K562 (cell line): Measurements from ENCODE around the gene SCN5A.

Experiments
- ATF6 ChIP-seq: sonication (generic); formaldehyde crosslinking; IDR thresholded peaks from 2 replicates; pipeline ENCODE4 v1.4.0; 2020; ENCODE audit warnings: mild to moderate bottlenecking, missing genetic modification reagents
- CBX1 ChIP-seq: sonication (generic); IDR thresholded peaks from 2 replicates; pipeline ENCODE4 v1.6.1; 2016; ENCODE audit warnings: antibody characterized with exemption, low read depth, mild to moderate bottlenecking
- IRF2 ChIP-seq: sonication (generic); formaldehyde crosslinking; IDR thresholded peaks from 2 replicates; pipeline ENCODE4 v1.8.1; 2022; ENCODE audit warnings: mild to moderate bottlenecking, missing genetic modification reagents
- MAX ChIP-seq: sonication (generic); formaldehyde crosslinking; IDR thresholded peaks from 2 replicates; pipeline ENCODE4 v1.9.0; 2022; ENCODE audit warnings: mild to moderate bottlenecking, missing genetic modification reagents
- NRF1 ChIP-seq, 2 experiments: fragments of 450-650 bp; IDR thresholded peaks in 1 of 2; conservative IDR thresholded peaks in 1 of 2; 2 replicates each; pipeline ENCODE4 v1.6.1; 2014; ENCODE audit warnings: mild to moderate bottlenecking in 2 of 2
- SIX5 ChIP-seq, 2 experiments: IDR thresholded peaks; 2 replicates each; pipeline ENCODE4 v1.6.1; 2011; ENCODE audit warnings: low read length in 2 of 2, borderline replicate concordance in 1 of 2, low read depth in 1 of 2, mild to moderate bottlenecking in 1 of 2, moderate library complexity in 1 of 2; ENCODE audit not compliant: insufficient read depth in 1 of 2
- TBP ChIP-seq: optimal IDR thresholded peaks from 2 replicates; pipeline ENCODE3; 2011; ENCODE audit warnings: low read depth, low read length, improper control_type of control experiment
- ZEB2 ChIP-seq: fragments of 450-650 bp; IDR thresholded peaks from 2 replicates; pipeline ENCODE4 v1.6.1; 2016
- ZNF77 ChIP-seq: fragments of 250-450 bp; sonication (Bioruptor Pico); IDR thresholded peaks from 2 replicates; pipeline ENCODE4 v1.5.0; 2020

- TF ChIP-seq ZNF77 (CRISPR knock-in tag) = no peak
- no peak for TF ChIP-seq MAX
- TF ChIP-seq IRF2 (CRISPR knock-in tag) = no peak
- TF ChIP-seq SIX5 (IDR thresholded peaks at IDR 0.05; ENCODE audit: borderline replicate concordance in 1 of 2, insufficient read depth in 1 of 2, low read depth in 1 of 2, low read length in 2 of 2) = no peak
- TF ChIP-seq CBX1 = no peak
- TF ChIP-seq ZEB2 = no peak
- no peak for TF ChIP-seq ATF6 (CRISPR knock-in tag)
- no peak for TF ChIP-seq NRF1 (conservative IDR thresholded peaks at IDR 0.05 in 1 of 2, IDR thresholded peaks at IDR 0.05 in 1 of 2)
- TF ChIP-seq TBP = no peak
Observed at GRCh38 chr3:38565339-38566214, 83.9 kb downstream of the SCN5A start.
